ENCODE results near the gene KCNQ5.

DNA sequence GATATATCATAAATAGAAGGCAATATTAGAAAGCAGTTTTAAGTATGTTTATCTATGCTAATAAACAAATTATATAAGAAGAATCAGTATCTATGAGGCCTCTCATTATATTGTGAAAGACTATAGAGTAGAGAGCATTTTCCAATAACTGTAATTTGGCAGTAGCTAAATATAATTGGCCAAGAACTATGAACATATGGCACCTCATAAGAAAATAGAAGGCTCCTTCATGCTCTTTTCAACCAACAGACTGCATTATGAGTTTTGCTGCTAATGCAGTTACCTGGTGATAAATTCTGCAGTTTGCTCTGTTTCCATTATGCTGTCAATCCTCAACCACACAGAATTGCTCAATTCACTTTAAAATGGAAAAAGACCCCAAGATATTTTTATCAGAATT lies 382.4 kb downstream of the KCNQ5 start:
- TF ChIP-seq, protein P1, sequence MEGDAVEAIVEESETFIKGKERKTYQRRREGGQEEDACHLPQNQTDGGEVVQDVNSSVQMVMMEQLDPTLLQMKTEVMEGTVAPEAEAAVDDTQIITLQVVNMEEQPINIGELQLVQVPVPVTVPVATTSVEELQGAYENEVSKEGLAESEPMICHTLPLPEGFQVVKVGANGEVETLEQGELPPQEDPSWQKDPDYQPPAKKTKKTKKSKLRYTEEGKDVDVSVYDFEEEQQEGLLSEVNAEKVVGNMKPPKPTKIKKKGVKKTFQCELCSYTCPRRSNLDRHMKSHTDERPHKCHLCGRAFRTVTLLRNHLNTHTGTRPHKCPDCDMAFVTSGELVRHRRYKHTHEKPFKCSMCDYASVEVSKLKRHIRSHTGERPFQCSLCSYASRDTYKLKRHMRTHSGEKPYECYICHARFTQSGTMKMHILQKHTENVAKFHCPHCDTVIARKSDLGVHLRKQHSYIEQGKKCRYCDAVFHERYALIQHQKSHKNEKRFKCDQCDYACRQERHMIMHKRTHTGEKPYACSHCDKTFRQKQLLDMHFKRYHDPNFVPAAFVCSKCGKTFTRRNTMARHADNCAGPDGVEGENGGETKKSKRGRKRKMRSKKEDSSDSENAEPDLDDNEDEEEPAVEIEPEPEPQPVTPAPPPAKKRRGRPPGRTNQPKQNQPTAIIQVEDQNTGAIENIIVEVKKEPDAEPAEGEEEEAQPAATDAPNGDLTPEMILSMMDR (IDR thresholded peaks at IDR 0.05; ENCODE audit: low read depth, low read length, poor library complexity, severe bottlenecking): no peak
- TF ChIP-seq EZH2phosphoT487 (IDR thresholded peaks at IDR 0.05; ENCODE audit: borderline replicate concordance, low read length): no peak

Measured in DOHH2 (cell line).